Measurements from ENCODE around the gene NETO1. TPM values are rescaled to one million over a fixed set of nuclear protein-coding genes. Genes with fewer than 3 reads are reported as not detected.

NETO1 gene
- total RNA-seq, 1 donor from 2014 or later: not detected

DNA sequence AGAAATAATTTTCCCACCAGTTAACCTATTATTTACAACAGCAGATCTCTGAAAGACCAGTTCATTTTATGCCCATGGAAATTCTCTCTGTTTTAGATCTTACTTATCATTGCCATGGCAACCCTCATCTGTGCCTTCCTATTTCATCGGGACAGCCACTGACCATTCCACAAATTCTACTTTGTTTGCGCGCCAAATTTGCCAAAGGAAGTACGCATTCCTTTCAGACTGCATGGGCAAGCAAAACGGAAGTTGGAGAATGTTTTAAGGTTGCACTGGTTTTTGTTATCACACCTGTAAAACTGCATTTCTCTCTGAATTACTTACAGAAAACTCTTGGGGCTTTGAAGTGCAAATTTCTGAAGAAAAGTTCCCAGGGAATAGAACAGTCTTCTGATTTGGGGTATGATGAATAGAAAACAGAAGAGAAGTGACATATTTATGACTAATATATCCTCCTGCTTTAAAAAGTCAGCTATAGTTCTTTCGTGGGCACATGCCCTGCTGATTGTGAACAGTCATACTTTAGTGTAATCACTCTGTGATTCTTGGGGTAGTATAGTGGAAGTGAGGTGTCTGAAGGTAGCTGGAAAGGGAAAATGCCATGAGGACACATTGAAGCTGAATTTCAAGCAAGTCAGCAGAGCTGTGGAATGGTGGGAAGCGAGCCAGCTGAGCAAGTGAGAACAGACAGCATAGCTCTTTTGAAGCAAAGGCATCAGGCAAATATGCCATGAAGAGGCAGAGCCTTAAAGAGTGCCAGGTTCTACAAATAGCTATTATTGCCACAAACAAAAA, 20.9 kb downstream of the NETO1 start:
- DNase-seq (ENCODE audit: low read depth): no peak

DNA sequence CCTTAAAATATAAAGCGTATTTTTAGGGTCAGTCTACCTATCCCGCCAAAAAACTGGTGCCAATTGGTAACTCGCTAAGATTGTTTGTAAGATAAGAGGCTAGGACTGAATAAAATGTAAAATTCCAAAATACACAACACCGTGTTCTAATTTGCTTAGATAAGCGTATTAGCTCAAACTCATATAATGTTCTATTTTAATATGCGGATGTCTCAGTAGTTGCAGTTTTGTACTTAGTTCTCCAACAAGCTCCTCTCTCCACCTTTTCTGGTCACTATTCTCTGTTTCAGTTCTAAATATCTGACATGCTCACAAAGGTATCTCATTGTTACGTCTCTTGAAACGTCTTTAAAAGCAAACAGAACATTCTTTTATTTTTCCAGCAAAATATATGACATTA, 24.0 kb downstream of the NETO1 start:
- no peak for DNase-seq (ENCODE audit: low read depth)

DNA sequence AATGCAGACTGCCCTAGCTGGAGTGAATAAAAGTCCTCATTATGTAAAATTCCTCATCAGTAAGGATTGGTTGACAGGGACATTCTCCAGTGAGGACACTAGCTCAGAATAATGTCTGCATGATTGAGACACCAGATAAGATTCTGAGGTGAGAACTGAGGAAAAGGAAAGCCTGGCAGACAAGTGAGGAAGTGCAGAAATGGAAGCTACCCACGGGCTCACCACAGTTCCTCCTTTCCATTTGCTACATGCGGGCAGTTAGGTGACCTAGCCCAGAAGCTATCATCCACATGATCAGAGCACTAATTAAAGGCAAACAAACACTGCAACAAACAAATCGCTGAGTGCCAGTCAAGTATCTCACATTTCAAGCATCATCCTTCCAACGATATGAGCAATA, 27.7 kb downstream of the NETO1 start:
- no peak for DNase-seq (ENCODE audit: low read depth)

- DNase-seq (ENCODE audit: low read depth): no peak
Observed at GRCh38 chr18:72834731-72835130, 33.1 kb downstream of the NETO1 start.

DNA sequence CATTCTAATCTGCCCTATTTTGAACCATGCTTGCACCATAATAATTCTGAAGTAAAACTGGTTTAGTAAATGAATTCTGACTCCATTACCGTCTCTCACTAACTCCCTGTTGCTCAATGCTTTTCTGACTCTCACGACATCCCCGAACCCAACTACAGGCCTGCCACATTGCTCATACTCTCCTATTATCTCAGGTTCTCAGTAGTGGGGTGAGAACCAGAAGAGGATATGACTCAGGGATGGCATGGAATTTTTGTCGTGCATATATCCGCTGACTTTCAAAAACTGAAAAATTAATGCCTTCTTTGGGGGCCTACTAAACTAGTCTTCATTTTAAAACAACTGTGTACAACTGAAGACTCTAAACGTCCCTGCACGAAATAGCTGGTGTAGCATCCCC, 34.3 kb downstream of the NETO1 start:
- no peak for DNase-seq (ENCODE audit: low read depth)

DNA sequence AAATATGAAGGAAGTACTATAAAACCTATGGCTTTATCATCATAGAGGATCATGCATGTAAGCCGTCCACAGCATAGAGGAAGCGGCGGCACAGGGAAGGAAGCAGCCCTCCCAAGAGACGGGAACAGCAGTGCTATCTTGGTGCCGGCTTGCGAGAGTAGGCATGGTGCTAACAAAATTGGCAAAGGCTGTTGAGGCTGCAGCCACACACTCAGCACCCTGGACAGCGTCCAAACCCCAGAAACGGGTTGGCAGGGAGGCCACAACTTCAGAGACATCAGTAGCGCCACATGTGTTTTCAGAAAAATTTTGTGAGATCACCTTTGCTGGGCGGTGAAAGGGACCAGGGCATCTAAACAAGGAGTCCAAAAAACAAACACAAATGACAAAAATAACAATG, 37.7 kb downstream of the NETO1 start:
- peak; percentile 4 for DNase-seq (ENCODE audit: low read depth)

- DNase-seq (ENCODE audit: low read depth): no peak
Observed at GRCh38 chr18:72828601-72829000, 39.2 kb downstream of the NETO1 start.

DNA sequence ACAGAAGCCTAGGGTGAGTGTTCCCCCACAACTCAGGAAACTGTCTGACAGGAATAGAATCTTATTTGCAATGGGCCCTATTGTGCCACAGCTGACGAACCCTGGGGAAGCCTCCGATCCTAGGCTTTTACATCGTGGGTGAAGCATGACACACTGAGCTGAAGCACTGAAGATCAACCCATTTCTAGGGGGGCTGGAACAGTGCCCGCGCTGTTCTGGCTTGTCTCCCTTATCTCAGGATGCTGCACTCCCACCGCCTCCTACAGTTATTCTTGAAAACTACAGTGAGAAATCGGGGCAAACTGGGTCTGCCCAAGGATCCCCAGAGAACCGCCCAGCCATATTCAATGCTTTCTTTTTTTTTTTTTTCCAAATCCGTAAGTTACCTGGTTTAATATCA, 41.1 kb downstream of the NETO1 start:
- DNase-seq (ENCODE audit: low read depth): no peak

GRCh38 chr18:72823345-72823744, 44.4 kb downstream of the NETO1 start:
- DNase-seq (ENCODE audit: low read depth): no peak

DNA sequence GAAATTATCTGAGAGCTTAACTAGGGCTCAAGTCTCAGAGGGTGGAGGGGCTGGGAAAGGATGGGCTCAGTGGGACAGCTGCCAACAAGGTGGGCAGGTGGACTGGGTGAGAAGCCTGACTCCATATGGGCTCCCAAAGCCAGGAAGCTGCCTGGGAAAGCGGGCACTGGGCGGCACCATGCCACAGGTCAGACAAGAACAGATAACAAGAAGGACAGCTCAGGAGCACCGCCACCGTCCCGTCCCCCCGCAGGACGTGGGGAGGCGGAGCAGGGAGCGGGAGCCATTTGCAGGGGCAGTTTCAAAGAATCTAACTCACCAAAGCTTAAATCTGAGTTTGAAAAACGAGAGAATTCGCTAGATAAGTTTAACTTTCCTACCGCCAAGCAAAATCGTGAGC, 45.6 kb downstream of the NETO1 start:
- no peak for DNase-seq (ENCODE audit: low read depth)

- DNase-seq (ENCODE audit: low read depth): no peak
Observed at GRCh38 chr18:72820571-72820970, 47.2 kb downstream of the NETO1 start.

DNA sequence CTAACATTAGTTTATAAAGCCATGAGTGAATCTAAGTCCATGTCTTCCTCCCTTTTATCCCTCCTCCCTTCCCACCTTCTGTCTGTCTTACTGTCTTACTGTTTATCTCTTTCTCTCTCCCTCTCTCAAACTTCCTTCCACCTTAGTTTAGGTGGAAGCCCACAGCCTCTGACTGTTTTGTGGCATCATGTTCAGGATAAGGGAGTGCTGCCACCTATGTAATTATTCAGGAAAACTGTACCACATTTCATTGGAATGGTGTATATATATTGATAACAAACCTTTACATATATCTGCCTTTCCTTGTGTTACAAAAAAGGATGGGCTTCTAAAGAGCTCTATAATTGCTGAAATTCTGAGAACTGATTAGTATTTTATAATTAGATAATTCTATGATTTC, 48.7 kb downstream of the NETO1 start:
- DNase-seq (ENCODE audit: low read depth): no peak

- DNase-seq (ENCODE audit: low read depth): no peak
Observed at GRCh38 chr18:72811047-72811446, 56.7 kb downstream of the NETO1 start.

DNA sequence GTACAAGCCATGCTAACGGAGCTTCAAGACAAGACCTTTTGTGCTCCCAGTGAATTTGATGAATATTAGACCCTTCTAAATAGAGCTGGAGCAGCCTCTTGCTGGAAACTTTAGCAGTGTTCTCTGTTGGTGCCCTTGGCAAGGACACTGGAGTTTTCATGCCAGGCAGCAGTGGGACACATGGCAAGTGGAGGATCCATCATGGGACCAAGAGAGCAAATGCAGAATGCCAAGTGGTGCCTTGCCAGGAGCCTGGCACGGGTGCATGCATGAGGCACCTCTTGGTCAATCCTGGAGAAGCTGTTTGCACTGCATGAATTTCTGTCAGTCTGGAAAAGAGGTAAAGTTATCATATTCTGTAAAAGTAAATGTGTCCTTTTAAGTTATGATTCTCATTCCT, 59.1 kb downstream of the NETO1 start:
- no peak for DNase-seq (ENCODE audit: low read depth)

GRCh38 chr18:72799106-72799505, 68.7 kb downstream of the NETO1 start:
- DNase-seq (ENCODE audit: low read depth): no peak

GRCh38 chr18:72783530-72783929, 84.3 kb downstream of the NETO1 start:
- no peak for DNase-seq (ENCODE audit: low read depth)

GRCh38 chr18:72774914-72775313, 92.9 kb downstream of the NETO1 start:
- no peak for DNase-seq (ENCODE audit: low read depth)

GRCh38 chr18:72772916-72773315, 94.9 kb downstream of the NETO1 start:
- no peak for DNase-seq (ENCODE audit: low read depth)

- no peak for DNase-seq (ENCODE audit: low read depth)
Observed at GRCh38 chr18:72768681-72769229, 99.0 kb downstream of the NETO1 start.

DNA sequence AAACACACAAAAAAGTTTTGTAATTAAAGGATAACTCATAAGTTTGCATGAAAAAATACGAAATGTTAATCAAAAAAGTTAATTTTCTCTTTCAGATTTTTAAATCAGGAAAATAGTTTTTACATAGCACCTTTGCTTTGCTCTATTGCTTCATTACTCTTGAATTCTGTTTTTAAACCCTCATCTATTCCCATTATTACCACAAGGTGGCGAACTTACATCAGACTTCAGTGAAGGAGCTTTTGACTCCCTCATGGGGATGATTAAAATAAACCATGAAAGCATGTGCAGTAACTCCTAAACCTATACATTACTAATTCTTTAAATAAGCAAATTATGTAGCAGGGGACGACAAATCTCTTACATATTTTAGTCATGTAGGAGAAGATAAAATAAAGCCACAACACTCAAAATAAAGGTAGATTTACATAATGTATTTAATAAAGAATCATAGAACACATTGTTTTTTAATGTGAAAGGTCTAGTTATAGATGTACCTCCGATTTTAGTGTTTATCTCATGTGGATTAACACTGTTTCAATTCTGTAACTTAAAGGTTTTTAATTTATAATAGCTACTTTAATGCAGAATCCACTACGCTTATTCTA, 105.2 kb downstream of the NETO1 start:
- DNase-seq (ENCODE audit: low read depth): peak; percentile 70

DNA sequence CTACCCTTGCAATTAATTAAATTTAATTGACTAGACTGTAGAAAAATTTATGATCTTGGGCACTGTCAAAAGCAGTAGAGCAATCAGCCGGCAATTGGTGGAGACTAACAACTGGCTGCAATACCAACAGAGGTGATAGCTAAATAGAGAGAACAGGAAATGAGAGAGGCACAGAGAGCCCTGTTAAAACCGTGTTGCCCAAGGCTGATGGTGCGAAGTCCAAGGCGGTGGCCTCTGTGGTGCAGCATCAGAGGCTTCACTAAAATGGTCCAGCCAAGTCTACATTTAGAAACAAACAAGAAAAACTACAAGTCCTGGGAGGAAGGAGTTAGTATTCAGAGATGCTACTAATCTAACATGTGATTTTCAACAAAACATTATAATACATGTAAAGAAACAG, 115.6 kb downstream of the NETO1 start:
- no peak for DNase-seq (ENCODE audit: low read depth)

- DNase-seq (ENCODE audit: low read depth): no peak
Observed at GRCh38 chr18:72742002-72742401, 125.8 kb downstream of the NETO1 start.

DNA sequence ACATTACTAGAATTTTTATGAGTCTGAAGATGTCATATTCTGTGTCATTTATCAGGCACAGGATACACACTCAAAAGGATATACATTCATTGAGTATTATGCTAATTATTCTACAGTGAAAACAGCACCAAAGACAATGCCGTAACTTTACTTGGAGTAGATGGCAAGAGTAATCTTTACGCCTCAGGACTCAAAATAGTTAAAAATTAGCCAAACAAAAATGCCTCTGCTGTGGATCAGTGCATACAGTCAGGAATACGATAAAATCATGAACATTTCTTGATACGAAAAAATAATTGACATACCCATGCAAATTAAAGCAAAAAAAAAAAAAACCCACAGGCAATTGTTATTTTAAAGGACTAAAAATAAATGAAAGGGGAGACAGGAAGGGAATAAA, 129.7 kb downstream of the NETO1 start:
- no peak for DNase-seq (ENCODE audit: low read depth)

Data from myocyte (in vitro differentiated cells).